B cell (primary cell): ENCODE data around the gene POLR1E. TPM values are rescaled to one million over a fixed set of nuclear protein-coding genes. Genes with fewer than 3 reads are reported as not detected.
"Not testable (repeated sequence)": the region's sequence is repeated elsewhere in the genome, so short reads cannot be mapped to it uniquely, and the experiment has no call there.

ENCODE experiments used
- ATAC-seq: fragments of 200-7000 bp; cut with Tn5 transposase; one replicate; pipeline ENCODE4 v1.10.0; 2021; ENCODE audit warnings: low read depth, mild to moderate bottlenecking, moderate number of reproducible peaks, moderate library complexity
- CTCF ChIA-PET: fragments of 350-600 bp; sonication (Branson Sonifier 250); formaldehyde crosslinking; loops from one replicate; lab custom pipeline; 2021; ENCODE audit warnings: antibody characterized with exemption, inconsistent platforms; lab: Charles Lee
- POLR2A ChIA-PET: fragments of 350-600 bp; sonication (Branson Sonifier 250); formaldehyde crosslinking; loops from one replicate; lab custom pipeline; 2021; ENCODE audit warnings: antibody characterized with exemption; lab: Charles Lee
- DNase-seq: peaks from one replicate; pipeline ENCODE4 v3.0.0; 2013
- H2AFZ ChIP-seq: 2 replicates; pipeline ENCODE4 v1.6.1; 2012; ENCODE audit warnings: mild to moderate bottlenecking, low read depth, low read length; ENCODE audit not compliant: insufficient read depth, poor library complexity, severe bottlenecking
- H3K27ac ChIP-seq, 2 donors: 1 replicate in 1 of 2; 2 replicates in 1 of 2; pipeline ENCODE4 v1.5.1; 2012 to 2013; ENCODE audit warnings: low read length in 2 of 2, mild to moderate bottlenecking in 2 of 2, moderate library complexity in 1 of 2
- H3K27me3 ChIP-seq, 4 experiments: fragments of 200-600 bp in 1 of 4; sonication (generic) in 1 of 4; replicated peaks in 1 of 4; 1 replicate in 2 of 4; 2 replicates in 2 of 4; pipeline versions ENCODE4 v1.6.1 to v1.7.0; 2013 to 2016; ENCODE audit warnings: low read length in 3 of 4, mild to moderate bottlenecking in 2 of 4, mixed read lengths in 1 of 4, moderate library complexity in 1 of 4; ENCODE audit not compliant: insufficient read depth in 4 of 4, control insufficient read depth in 3 of 4; ENCODE audit errors: control extremely low read depth in 1 of 4
- H3K36me3 ChIP-seq, 2 experiments: replicated peaks in 1 of 2; 1 replicate in 1 of 2; 2 replicates in 1 of 2; pipeline versions ENCODE4 v1.6.1 to v1.7.1; 2013; ENCODE audit warnings: low read length in 1 of 2; ENCODE audit not compliant: insufficient read depth in 2 of 2, control insufficient read depth in 1 of 2; ENCODE audit errors: control extremely low read depth in 1 of 2, extremely low read depth in 1 of 2
- H3K4me1 ChIP-seq, 2 donors: fragments of 200-600 bp in 1 of 2; sonication (generic) in 1 of 2; 1 replicate in 1 of 2; 2 replicates in 1 of 2; pipeline versions ENCODE4 v1.5.1 to v1.6.1; 2013 to 2017; ENCODE audit warnings: low read length in 2 of 2; ENCODE audit not compliant: control insufficient read depth in 2 of 2, insufficient read depth in 2 of 2
- H3K4me2 ChIP-seq: replicated peaks from 2 replicates; pipeline ENCODE3; 2012; ENCODE audit warnings: mild to moderate bottlenecking, low read depth, low read length; ENCODE audit not compliant: poor library complexity, severe bottlenecking
- H3K4me3 ChIP-seq, 5 experiments: fragments of 200-600 bp in 1 of 5; sonication (generic) in 1 of 5; 1 replicate in 3 of 5; 2 replicates in 2 of 5; pipeline versions ENCODE4 v1.5.1 to v1.7.0; 2011 to 2016; ENCODE audit warnings: low read length in 4 of 5, mild to moderate bottlenecking in 4 of 5, low read depth in 2 of 5, control low read depth in 1 of 5, moderate library complexity in 1 of 5; ENCODE audit not compliant: insufficient read depth in 1 of 5; ENCODE audit errors: control extremely low read depth in 1 of 5, extremely low read depth in 1 of 5
- H3K79me2 ChIP-seq: fragments of 200-600 bp; sonication (generic); one replicate; pipeline ENCODE4 v1.6.0; 2016; ENCODE audit warnings: low read length; ENCODE audit not compliant: control insufficient read depth, insufficient read depth
- H3K9ac ChIP-seq: fragments of 200-600 bp; sonication (generic); 2 replicates; pipeline ENCODE4 v1.6.1; 2017; ENCODE audit warnings: mild to moderate bottlenecking, low read length, moderate library complexity
- H3K9me3 ChIP-seq, 3 donors: one replicate each; pipeline versions ENCODE4 v1.6.1 to v1.7.1; 2013; ENCODE audit warnings: low read length in 2 of 3; ENCODE audit not compliant: control insufficient read depth in 2 of 3, insufficient read depth in 1 of 3; ENCODE audit errors: control extremely low read depth in 1 of 3
- H4K20me1 ChIP-seq: 2 replicates; pipeline ENCODE4 v1.6.0; 2012; ENCODE audit warnings: mild to moderate bottlenecking, low read length; ENCODE audit not compliant: insufficient read depth, control insufficient read depth, poor library complexity, severe bottlenecking
- H3K27ac Mint-ChIP-seq: one replicate; pipeline ENCODE4 v1.8.0; 2021; ENCODE audit warnings: mixed read lengths
- H3K27me3 Mint-ChIP-seq: one replicate; pipeline ENCODE4 v1.8.0; 2021; ENCODE audit warnings: mixed read lengths
- H3K4me1 Mint-ChIP-seq: one replicate; pipeline ENCODE4 v1.8.0; 2021; ENCODE audit warnings: mixed read lengths
- H3K4me3 Mint-ChIP-seq: one replicate; pipeline ENCODE4 v1.8.0; 2021; ENCODE audit warnings: mixed read lengths
- H3K9me3 Mint-ChIP-seq: one replicate; pipeline ENCODE4 v1.8.0; 2022; ENCODE audit warnings: mixed read lengths; ENCODE audit not compliant: insufficient read depth
- CTCF ChIP-seq: fragments of 200-600 bp; IDR thresholded peaks from one replicate; pipeline ENCODE4 v1.8.0; 2022; ENCODE audit warnings: antibody characterized with exemption, mild to moderate bottlenecking
- EZH2 ChIP-seq: IDR thresholded peaks from 2 replicates; pipeline ENCODE4 v1.6.1; 2012; ENCODE audit warnings: borderline replicate concordance, low read depth, mild to moderate bottlenecking, moderate library complexity, low read length; ENCODE audit not compliant: insufficient read depth, poor library complexity, severe bottlenecking
- WGBS: methylation state at CpG from one replicate; pipeline ENCODE4 v1.1.5; 2013; ENCODE audit warnings: missing lambda C conversion rate; ENCODE audit not compliant: insufficient coverage; 5-methylcytosine and 5-hydroxymethylcytosine counted together
- intact Hi-C: fragments of 100-400 bp; cut with micrococcal nuclease; formaldehyde crosslinking; loops from one replicate; pipeline ENCODE4 v1.10.0; 2022
- polyA plus RNA-seq: library from polyadenylated mRNA; depleted of rRNA; stranded (reverse); fragments of >200 nt; gene quantifications from 2 replicates; pipeline ENCODE4 v1.2.3, GENCODE V29; 2012
- total RNA-seq, 2 donors: library from RNA; stranded (reverse); fragments of 120-200 nt in 1 of 2; gene quantifications; 1 replicate in 1 of 2; 2 replicates in 1 of 2; pipeline versions ENCODE4 v1.2.3 to v1.2.4, GENCODE V29; 2013 to 2022

POLR1E gene
- total and polyA plus RNA-seq, 2 donors (not counting 1 experiment from before 2014, with no cell fraction given), result 11.6 to 31.0 TPM

DNA sequence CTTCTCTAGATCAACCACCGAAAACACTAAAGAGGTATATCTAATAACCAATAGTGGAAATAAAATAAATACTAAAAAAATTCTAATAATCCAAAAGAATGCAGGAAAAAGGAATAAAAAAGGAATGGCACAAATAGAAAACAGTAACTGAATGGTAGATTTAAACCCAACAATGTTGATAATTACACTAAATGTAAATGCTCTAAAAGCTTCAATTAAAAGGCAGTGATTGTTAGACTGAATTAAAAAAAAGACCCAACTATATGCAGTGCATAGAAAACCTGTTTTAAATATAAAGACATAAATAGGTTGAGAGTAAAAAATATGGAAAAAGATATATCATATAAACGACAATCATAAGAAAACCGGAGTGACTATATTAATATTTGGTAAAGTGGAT lies 11.3 kb upstream of the POLR1E start:
- Histone ChIP-seq H3K9me3 (peaks cover 0 to 11% (median 5%) of the 10 kb centered on the region in 3 donors), H3K9ac (no peak overlapping the region), H3K27ac (no peak overlapping the region), H4K20me1 (no peaks in the 10 kb centered on the region), H3K27me3 (no peaks in the 10 kb centered on the region), H3K36me3 (no peaks in the 10 kb centered on the region), H2AFZ (no peak overlapping the region), H3K4me2 (no peak overlapping the region), H3K79me2 (no peaks in the 10 kb centered on the region), H3K4me3 (no peak overlapping the region), H3K4me1 (peaks cover 7 to 17% of the 10 kb centered on the region in 2 donors)
- no peaks in the 10 kb centered on the region for H3K9me3 Mint-ChIP-seq
- H3K4me1 Mint-ChIP-seq, result peaks cover 24% of the 10 kb centered on the region
- DNase-seq (no peak), ATAC-seq (no peak)
- ChIA-PET CTCF (no interaction called here), POLR2A (interaction anchor here (0.6 kb wide), 1 partner anchor 9 kb away, joined by 5 read pairs; the partner anchor contains the start of gene ZBTB5)
- no peaks in the 10 kb centered on the region for H3K27me3 Mint-ChIP-seq
- TF ChIP-seq EZH2 (no peak), CTCF (no peak)
- no peak overlapping the region for H3K4me3 Mint-ChIP-seq
- WGBS, result no CpG with 5 or more reads among the region's 3 CpGs
- intact Hi-C loops, result no loop called here
- no peak overlapping the region for H3K27ac Mint-ChIP-seq

DNA sequence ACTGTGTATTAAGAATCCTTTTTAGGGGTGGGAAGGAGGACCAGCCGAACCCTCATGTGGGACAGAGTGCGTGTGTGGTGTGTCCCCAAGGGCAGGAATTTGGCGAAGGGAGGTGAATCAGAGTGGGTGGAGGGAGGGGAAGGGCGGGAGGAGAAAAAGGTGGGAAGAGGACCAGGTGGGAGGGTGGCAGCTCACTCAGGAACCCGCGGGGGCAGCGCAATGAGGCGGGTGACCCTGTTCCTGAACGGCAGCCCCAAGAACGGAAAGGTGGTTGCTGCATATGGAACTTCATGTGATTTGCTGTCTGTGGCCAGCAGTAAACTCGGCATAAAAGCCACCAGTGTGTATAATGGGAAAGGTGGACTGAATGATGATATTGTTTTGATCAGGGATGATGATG lies 8.8 kb upstream of the POLR1E start:
- Mint-ChIP-seq H3K27me3 (peaks cover 6% of the 10 kb centered on the region), H3K4me3 (no peak overlapping the region), H3K27ac (no peak overlapping the region), H3K4me1 (peaks cover 26% of the 10 kb centered on the region), H3K9me3 (no peaks in the 10 kb centered on the region)
- TF ChIP-seq EZH2, result no peak
- TF ChIP-seq CTCF, result no peak
- Histone ChIP-seq H3K4me1 (peaks cover 7 to 15% of the 10 kb centered on the region in 2 donors), H3K4me3 (no peak overlapping the region), H3K27me3 (peaks cover 0 to 4% (median 2%) of the 10 kb centered on the region in 4 experiments), H3K9ac (no peak overlapping the region), H3K27ac (no peak overlapping the region), H2AFZ (no peak overlapping the region), H3K79me2 (no peaks in the 10 kb centered on the region), H3K36me3 (no peaks in the 10 kb centered on the region), H4K20me1 (no peaks in the 10 kb centered on the region), H3K9me3 (peaks cover 0 to 11% (median 5%) of the 10 kb centered on the region in 3 donors), H3K4me2 (no peak overlapping the region)
- no peak for ATAC-seq
- ChIA-PET POLR2A (no interaction called here), CTCF (no interaction called here)
- DNase-seq, result no peak
- intact Hi-C loops, result no loop called here
- WGBS, result 88% methylated on average over 11 of the region's 11 CpGs

- H3K4me2 ChIP-seq, H3K9me3 Mint-ChIP-seq, H3K4me3 Mint-ChIP-seq, ATAC-seq, CTCF ChIA-PET, H3K27ac Mint-ChIP-seq, H3K27me3 Mint-ChIP-seq, H3K79me2 ChIP-seq, POLR2A ChIA-PET, H3K4me3 ChIP-seq, H4K20me1 ChIP-seq, H3K9ac ChIP-seq, H2AFZ ChIP-seq, H3K27ac ChIP-seq, H3K36me3 ChIP-seq, DNase-seq, H3K27me3 ChIP-seq, intact Hi-C loops: not testable (repeated sequence)
- Histone ChIP-seq H3K4me1 (peaks cover 7 to 10% of the 10 kb centered on the region in 2 donors), H3K9me3 (peaks cover 0 to 11% (median 5%) of the 10 kb centered on the region in 3 donors)
- 100% methylated on average over 3 of the region's 4 CpGs for WGBS
- peaks cover 21% of the 10 kb centered on the region for H3K4me1 Mint-ChIP-seq
Measured at GRCh38 chr9:37477443-37477842, 8.3 kb upstream of the POLR1E start.
